HG03378 (cell line): ENCODE data around the gene IFI27L1.

ENCODE experiments used
- ATAC-seq: cut with Tn5 transposase; IDR thresholded peaks from one replicate; pipeline ENCODE4 v1.9.1; 2021; ENCODE audit warnings: mild to moderate bottlenecking, moderate library complexity; ENCODE audit not compliant: unreplicated experiment

Gene IFI27L1

GRCh38 chr14:94080621-94081385, at the start of gene IFI27L1, which contains the start of gene DDX24:
Gene IFI27L1 (plus strand): TSS chr14:94081310. CDS start chr14:94096938, 15,628 bp downstream.
Gene DDX24 (minus strand): TSS chr14:94081202. CDS start chr14:94079742, 1,460 bp downstream.
- ATAC-seq: peak; percentile 89

GRCh38 chr14:94031883-94032279, 49.2 kb upstream of the IFI27L1 start:
- no peak for ATAC-seq

GRCh38 chr14:94034886-94035285, 46.2 kb upstream of the IFI27L1 start:
- no peak for ATAC-seq

GRCh38 chr14:94036313-94037167, 44.6 kb upstream of the IFI27L1 start:
- peak; percentile 74 for ATAC-seq

- ATAC-seq: no peak
Measured at GRCh38 chr14:94037954-94038353, 43.2 kb upstream of the IFI27L1 start.

GRCh38 chr14:94038510-94038909, 42.6 kb upstream of the IFI27L1 start:
- ATAC-seq: no peak

GRCh38 chr14:94038921-94039629, 42.0 kb upstream of the IFI27L1 start:
- ATAC-seq: no peak

GRCh38 chr14:94040247-94040646, 40.9 kb upstream of the IFI27L1 start:
- no peak for ATAC-seq

- no peak for ATAC-seq
Measured at GRCh38 chr14:94040796-94041195, 40.3 kb upstream of the IFI27L1 start.

GRCh38 chr14:94041551-94042346, 39.4 kb upstream of the IFI27L1 start:
- no peak for ATAC-seq

- no peak for ATAC-seq
Measured at GRCh38 chr14:94042433-94043091, 38.5 kb upstream of the IFI27L1 start.

- ATAC-seq: no peak
Measured at GRCh38 chr14:94043111-94043755, 37.9 kb upstream of the IFI27L1 start.

- ATAC-seq: no peak
Measured at GRCh38 chr14:94043756-94044475, 37.2 kb upstream of the IFI27L1 start.

- no peak for ATAC-seq
Measured at GRCh38 chr14:94044476-94045091, 36.5 kb upstream of the IFI27L1 start.

- ATAC-seq: no peak
Measured at GRCh38 chr14:94045101-94045500, 36.0 kb upstream of the IFI27L1 start.

- ATAC-seq: no peak
Measured at GRCh38 chr14:94045563-94046345, 35.4 kb upstream of the IFI27L1 start.

- no peak for ATAC-seq
Measured at GRCh38 chr14:94046696-94047250, 34.3 kb upstream of the IFI27L1 start.
